ENCODE results near the gene HMG20A. TPM values are rescaled to one million over a fixed set of nuclear protein-coding genes. Genes with fewer than 3 reads are reported as not detected.

The HMG20A gene
- total and polyA plus RNA-seq, 8 donors = 7.8 to 20.5 (median 12.9) TPM

GRCh38 chr15:77440378-77440999 lies 19.8 kb downstream of the HMG20A start:
- peaks cover 6 to 22% (median 17%) of the 10 kb centered on the region in 3 donors for H3K4me1 ChIP-seq
- H3K36me3 ChIP-seq = no peaks in the 10 kb centered on the region
- DNase-seq = no peak
- no peak overlapping the region for H3K27ac ChIP-seq
- ATAC-seq = no peak
- no peak for FAIRE-seq
- no peaks in the 10 kb centered on the region for H3K9me3 ChIP-seq
- intact Hi-C loops (cut with DNase I) = no loop called here
- no peaks in the 10 kb centered on the region for H3K27me3 ChIP-seq
- no peak for TF ChIP-seq CTCF (IDR thresholded peaks at IDR 0.05)
- WGBS, 2 donors = 79% methylated on average over 3 of the region's 3 CpGs
- no peak overlapping the region for H3K4me3 ChIP-seq

GRCh38 chr15:77446840-77447390 lies 26.2 kb downstream of the HMG20A start:
- ATAC-seq (no peak), DNase-seq (no peak), FAIRE-seq (peak; percentile 56)
- no peak for TF ChIP-seq CTCF (IDR thresholded peaks at IDR 0.05)
- no peaks in the 10 kb centered on the region for H3K27me3 ChIP-seq
- H3K36me3 ChIP-seq = no peaks in the 10 kb centered on the region
- H3K4me3 ChIP-seq = no peak overlapping the region
- 61 to 69% methylated on average over 4 of the region's 4 CpGs for WGBS, 2 donors
- H3K9me3 ChIP-seq = no peaks in the 10 kb centered on the region
- intact Hi-C loops (cut with DNase I) = no loop called here
- H3K4me1 ChIP-seq = peaks cover 0 to 10% (median 6%) of the 10 kb centered on the region in 3 donors
- no peak overlapping the region for H3K27ac ChIP-seq

GRCh38 chr15:77454265-77454664 lies 33.6 kb downstream of the HMG20A start:
- intact Hi-C loops (cut with DNase I) = no loop called here
- FAIRE-seq = no peak
- no peaks in the 10 kb centered on the region for H3K9me3 ChIP-seq
- WGBS, 2 donors = 89 to 98% methylated on average over 1 of the region's 1 CpG
- DNase-seq = no peak
- no peak for ATAC-seq
- peaks cover 0 to 14% (median 0%) of the 10 kb centered on the region in 3 donors for H3K4me1 ChIP-seq
- no peak for TF ChIP-seq CTCF (IDR thresholded peaks at IDR 0.05)
- no peaks in the 10 kb centered on the region for H3K27me3 ChIP-seq
- H3K27ac ChIP-seq = no peak overlapping the region
- peaks cover 0 to 5% (median 0%) of the 10 kb centered on the region in 3 donors for H3K36me3 ChIP-seq
- no peak overlapping the region for H3K4me3 ChIP-seq

- no peaks in the 10 kb centered on the region for H3K27me3 ChIP-seq
- H3K27ac ChIP-seq = no peak overlapping the region
- TF ChIP-seq CTCF (IDR thresholded peaks at IDR 0.05) = no peak
- H3K4me3 ChIP-seq = no peak overlapping the region
- FAIRE-seq (no peak), DNase-seq (no peak), ATAC-seq (no peak)
- H3K36me3 ChIP-seq = peaks cover 0 to 5% (median 0%) of the 10 kb centered on the region in 3 donors
- no peaks in the 10 kb centered on the region for H3K9me3 ChIP-seq
- H3K4me1 ChIP-seq = peaks cover 0 to 14% (median 0%) of the 10 kb centered on the region in 3 donors
- intact Hi-C loops (cut with DNase I) = no loop called here
These were observed 34.3 kb downstream of the HMG20A start for GRCh38 chr15:77454951-77455350.

- Histone ChIP-seq H3K27ac (no peak overlapping the region), H3K27me3 (no peaks in the 10 kb centered on the region), H3K4me3 (no peak overlapping the region), H3K4me1 (peaks cover 0 to 14% (median 0%) of the 10 kb centered on the region in 3 donors), H3K36me3 (peaks cover 0 to 5% (median 0%) of the 10 kb centered on the region in 3 donors), H3K9me3 (no peaks in the 10 kb centered on the region)
- FAIRE-seq (no peak), ATAC-seq (peak in 3 of 4 donors; percentile 28 to 34 (median 30)), DNase-seq (no peak)
- 55 to 66% methylated on average over 3 of the region's 3 CpGs for whole genome bisulfite sequencing, 2 donors
- intact Hi-C loops (cut with DNase I) = no loop called here
- TF ChIP-seq CTCF (IDR thresholded peaks at IDR 0.05) = no peak
These were observed 35.1 kb downstream of the HMG20A start for GRCh38 chr15:77455696-77456321.
